HCT116 (cell line): ENCODE results near the gene MBNL2. TPM values are rescaled to one million over a fixed set of nuclear protein-coding genes. Genes with fewer than 3 reads are reported as not detected.
A peak's percentile ranks its signal among the peaks of the same experiment; 100 is the strongest.

Experiments used
- ATAC-seq: fragments of 200-7000 bp; cut with Tn5 transposase; 2 replicates; pipeline ENCODE4 v1.9.1; 2020; ENCODE audit warnings: mild to moderate bottlenecking, moderate library complexity
- BruUV-seq: library from RNA; stranded (reverse); fragments of 400-500 nt; replicated peaks from 2 replicates; lab custom pipeline; 2021; lab: Mats Ljungman, UMichigan
- CTCF ChIA-PET: fragments of 300-600 bp; sonication (Branson Sonifier 250); formaldehyde crosslinking; loops from one replicate; lab custom pipeline; 2021; ENCODE audit warnings: antibody characterized with exemption; lab: Charles Lee
- POLR2A ChIA-PET: fragments of 300-600, 350-600 bp; sonication (Branson Sonifier 250); formaldehyde crosslinking; loops from one replicate; lab custom pipeline; 2021; ENCODE audit warnings: antibody characterized with exemption; lab: Charles Lee
- RAD21 ChIA-PET, 2 experiments: fragments of 300-600 bp; sonication (Branson Sonifier 250); formaldehyde crosslinking; loops; one replicate each; lab custom pipeline; 2023; ENCODE audit warnings: low total read pairs in 2 of 2; ENCODE audit not compliant: uncharacterized antibody in 2 of 2, unreplicated experiment in 2 of 2, low non-redundant PET in 1 of 2; lab: Charles Lee
- DNase-seq: peaks from one replicate; pipeline ENCODE4 v3.0.0-alpha.2; 2010; ENCODE audit warnings: low read depth, low spot score
- H2AFZ ChIP-seq: fragments of 200-600 bp; shearing (Covaris generic), sonication (generic); 2 replicates; pipeline ENCODE4 v1.6.1; 2017; ENCODE audit warnings: low read depth, mixed run types, mixed read lengths, antibody characterized with exemption, low read length; ENCODE audit not compliant: poor library complexity, severe bottlenecking
- H3K27ac ChIP-seq: 2 replicates; pipeline ENCODE4 v1.5.1; 2012; ENCODE audit warnings: low read depth, low read length
- H3K27me3 ChIP-seq: fragments of 200-600 bp; sonication (generic); 2 replicates; pipeline ENCODE4 v1.6.1; 2016; ENCODE audit warnings: mixed run types, low read length, mixed read lengths; ENCODE audit not compliant: insufficient read depth
- H3K36me3 ChIP-seq, 2 experiments: fragments of 200-500 bp in 1 of 2; fragments of 200-600 bp in 1 of 2; sonication (Bioruptor generic) in 1 of 2; sonication (generic) in 1 of 2; 2 replicates each; pipeline versions ENCODE4 v1.5.1 to v1.6.1; 2014 to 2016; ENCODE audit warnings: low read length in 2 of 2, inconsistent platforms in 1 of 2, mixed read lengths in 1 of 2, mixed run types in 1 of 2; ENCODE audit not compliant: insufficient read depth in 2 of 2, control insufficient read depth in 1 of 2
- H3K4me1 ChIP-seq, 2 experiments: fragments of 200-600 bp in 1 of 2; sonication (generic) in 1 of 2; 2 replicates each; pipeline versions ENCODE4 v1.5.1 to v1.6.1; 2012 to 2017; ENCODE audit warnings: low read length in 2 of 2, inconsistent platforms in 1 of 2, mild to moderate bottlenecking in 1 of 2, mixed read lengths in 1 of 2, mixed run types in 1 of 2, moderate library complexity in 1 of 2; ENCODE audit not compliant: insufficient read depth in 2 of 2, control insufficient read depth in 1 of 2
- H3K4me2 ChIP-seq: fragments of 200-600 bp; sonication (generic); 2 replicates; pipeline ENCODE4 v1.6.1; 2017; ENCODE audit warnings: mixed run types, low read length, mixed read lengths
- H3K4me3 ChIP-seq, 2 experiments: fragments of 200-600 bp in 1 of 2; sonication (generic) in 1 of 2; replicated peaks in 1 of 2; 2 replicates each; pipeline ENCODE4 v1.5.1; 2011 to 2016; ENCODE audit warnings: low read length in 2 of 2, control low read depth in 1 of 2, low read depth in 1 of 2, mild to moderate bottlenecking in 1 of 2, mixed read lengths in 1 of 2, mixed run types in 1 of 2
- H3K79me2 ChIP-seq: fragments of 200-600 bp; sonication (generic); 2 replicates; pipeline ENCODE4 v1.6.1; 2017; ENCODE audit warnings: mild to moderate bottlenecking, mixed run types, low read length, moderate library complexity, mixed read lengths; ENCODE audit not compliant: insufficient read depth
- H3K9ac ChIP-seq: fragments of 200-600 bp; sonication (generic); 2 replicates; pipeline ENCODE4 v1.6.1; 2016; ENCODE audit warnings: low read length, mixed read lengths
- H3K9me2 ChIP-seq: fragments of 200-600 bp; sonication (generic), shearing (Covaris generic); 2 replicates; pipeline ENCODE4 v1.6.1; 2017; ENCODE audit warnings: mixed run types, mild to moderate bottlenecking, moderate library complexity; ENCODE audit not compliant: insufficient read depth
- H3K9me3 ChIP-seq, 2 experiments: fragments of 200-500 bp in 1 of 2; fragments of 200-600 bp in 1 of 2; sonication (Bioruptor generic) in 1 of 2; sonication (generic) in 1 of 2; 2 replicates each; pipeline ENCODE4 v1.6.1; 2014 to 2017; ENCODE audit warnings: low read length in 2 of 2, mixed read lengths in 2 of 2, inconsistent platforms in 1 of 2, low read depth in 1 of 2, mild to moderate bottlenecking in 1 of 2, mixed run types in 1 of 2, moderate library complexity in 1 of 2; ENCODE audit not compliant: control insufficient read depth in 1 of 2, insufficient read depth in 1 of 2
- H4K20me1 ChIP-seq: fragments of 200-600 bp; sonication (generic), shearing (Covaris generic); 2 replicates; pipeline ENCODE4 v1.6.1; 2017; ENCODE audit warnings: mixed run types, mild to moderate bottlenecking, moderate library complexity; ENCODE audit not compliant: insufficient read depth
- ATF3 ChIP-seq: IDR thresholded peaks from 2 replicates; pipeline ENCODE4 v1.6.1; 2012
- CBX3 ChIP-seq: IDR thresholded peaks from 2 replicates; pipeline ENCODE4 v1.6.1; 2012; ENCODE audit warnings: low read depth
- CEBPB ChIP-seq: IDR thresholded peaks from 2 replicates; pipeline ENCODE4 v1.6.1; 2012; ENCODE audit warnings: low read depth
- CTCF ChIP-seq, 3 experiments: fragments of 200-600 bp in 1 of 3; sonication (generic) in 1 of 3; IDR thresholded peaks in 2 of 3; conservative IDR thresholded peaks in 1 of 3; 2 replicates each; pipeline ENCODE4 v1.5.1; 2012 to 2017; ENCODE audit warnings: low read depth in 2 of 3, low read length in 2 of 3, antibody characterized with exemption in 1 of 3, borderline replicate concordance in 1 of 3, control low read depth in 1 of 3, mild to moderate bottlenecking in 1 of 3, mixed read lengths in 1 of 3, mixed run types in 1 of 3, moderate library complexity in 1 of 3; ENCODE audit not compliant: insufficient read depth in 1 of 3
- EGR1 ChIP-seq: IDR thresholded peaks from 2 replicates; pipeline ENCODE4 v1.6.1; 2012; ENCODE audit warnings: low read depth
- FOSL1 ChIP-seq: IDR thresholded peaks from 2 replicates; pipeline ENCODE4 v1.6.1; 2012; ENCODE audit warnings: low read depth
- JUND ChIP-seq: IDR thresholded peaks from 2 replicates; pipeline ENCODE4 v1.6.1; 2012
- MAX ChIP-seq: IDR thresholded peaks from 2 replicates; pipeline ENCODE4 v1.6.1; 2012
- POLR2A ChIP-seq: IDR thresholded peaks from 2 replicates; pipeline ENCODE4 v1.7.0; 2011; ENCODE audit warnings: borderline replicate concordance; ENCODE audit not compliant: insufficient read depth, insufficient read length; ENCODE audit errors: extremely low read depth
- POLR2AphosphoS5 ChIP-seq: IDR thresholded peaks from 2 replicates; pipeline ENCODE4 v1.6.1; 2011; ENCODE audit warnings: mild to moderate bottlenecking, low read depth, low read length, moderate library complexity
- RAD21 ChIP-seq: IDR thresholded peaks from 2 replicates; pipeline ENCODE4 v1.6.1; 2012; ENCODE audit warnings: low read depth, mild to moderate bottlenecking
- SIN3A ChIP-seq: IDR thresholded peaks from 2 replicates; pipeline ENCODE4 v1.6.1; 2012; ENCODE audit warnings: low read depth
- SP1 ChIP-seq: IDR thresholded peaks from 2 replicates; pipeline ENCODE4 v1.6.1; 2012; ENCODE audit warnings: low read depth
- YY1 ChIP-seq: IDR thresholded peaks from 2 replicates; pipeline ENCODE4 v1.6.1; 2011; ENCODE audit warnings: low read length, low read depth, moderate library complexity, mild to moderate bottlenecking; ENCODE audit not compliant: insufficient replicate concordance; ENCODE audit errors: extremely low read depth
- ZBTB33 ChIP-seq: IDR thresholded peaks from 2 replicates; pipeline ENCODE4 v1.6.1; 2011; ENCODE audit warnings: mild to moderate bottlenecking, low read length, moderate library complexity; ENCODE audit not compliant: insufficient replicate concordance; ENCODE audit errors: extremely low read depth
- intact Hi-C: fragments of 100-400 bp; cut with micrococcal nuclease; formaldehyde crosslinking; loops from 2 replicates; pipeline ENCODE4 v1.10.0; 2022
- total RNA-seq: library from RNA; stranded (reverse); gene quantifications from one replicate; pipeline ENCODE4 v1.2.1, GENCODE V29; 2021; ENCODE audit not compliant: unreplicated experiment

The MBNL2 gene
- total RNA-seq, 1 experiment from 2014 or later: 73.9 TPM

- H3K27ac ChIP-seq: peak overlapping the region; percentile 74
- DNase-seq: peak; percentile 43
Observed at GRCh38 chr13:97223711-97224541, 1.8 kb downstream of the MBNL2 start.

More at GRCh38 chr13:97223711-97224541, 1.8 kb downstream of the MBNL2 start:
- ATAC-seq: peak; percentile 37
- no peaks in the 10 kb centered on the region for H3K9me3 ChIP-seq
- no peaks in the 10 kb centered on the region for H4K20me1 ChIP-seq
- intact Hi-C loops: loop anchor here (5.0 kb wide), 1 partner anchor 133 kb away; no protein-coding TSS in a partner anchor
- H3K9ac ChIP-seq: peak overlapping the region; percentile 80
- ChIA-PET CTCF (interaction anchor here (0.7 to 4.2 kb wide), 4 partner anchors 11 to 113 kb away, joined by 3 to 21 read pairs (median 12); no protein-coding TSS in a partner anchor), POLR2A (interaction anchor here (1.0 to 3.1 kb wide), 7 partner anchors 17 to 114 kb away, joined by 3 to 31 read pairs (median 5); no protein-coding TSS in a partner anchor), RAD21 (no interaction called here)
- no peaks in the 10 kb centered on the region for H3K9me2 ChIP-seq
- TF ChIP-seq CBX3: no peak
- TF ChIP-seq SIN3A: no peak
- peak; percentile 38; the same call in 1 of the 2 replicates for TF ChIP-seq JUND
- peak; percentile 23; the same call in 1 of the 2 replicates for TF ChIP-seq FOSL1
- peak; percentile 14; the same call in 1 of the 2 replicates for TF ChIP-seq RAD21
- TF ChIP-seq ATF3: peak; percentile 59
- TF ChIP-seq YY1: no peak
- peak; percentile 30; the same call in 1 of the 2 replicates for TF ChIP-seq MAX
- TF ChIP-seq ZBTB33: no peak
- TF ChIP-seq POLR2AphosphoS5: peak; percentile 24; the same call in 1 of the 2 replicates
- TF ChIP-seq SP1: 0 out of 2 replicates have a peak, but pooled peaks have one; percentile 12
- TF ChIP-seq EGR1: no peak
- no peak for TF ChIP-seq POLR2A
- peak in 2 of 3 experiments; percentile 7 to 10; a peak in 1 of 6 replicates for TF ChIP-seq CTCF (IDR thresholded peaks at IDR 0.05 in 2 of 3, conservative IDR thresholded peaks at IDR 0.05 in 1 of 3; ENCODE audit: borderline replicate concordance in 1 of 3, insufficient read depth in 1 of 3, low read depth in 2 of 3, low read length in 2 of 3)
- no peak for TF ChIP-seq CEBPB
- peak overlapping the region; percentile 79 for H3K4me2 ChIP-seq
- BruUV-seq: no TSS peak
- peak overlapping the region; percentile 74 to 85 for H3K4me3 ChIP-seq
- no peaks in the 10 kb centered on the region for H3K27me3 ChIP-seq
- H3K4me1 ChIP-seq: peaks cover 47 to 50% of the 10 kb centered on the region in 2 experiments
- H2AFZ ChIP-seq: no peak overlapping the region
- peaks cover 65% of the 10 kb centered on the region for H3K79me2 ChIP-seq
- H3K36me3 ChIP-seq: no peaks in the 10 kb centered on the region
